ENCODE data around the gene PPFIBP1. TPM values are rescaled to one million over a fixed set of nuclear protein-coding genes. Genes with fewer than 3 reads are reported as not detected.
A peak's percentile ranks its signal among the peaks of the same experiment; 100 is the strongest.

The PPFIBP1 gene
- total RNA-seq, 1 donor from 2014 or later = 56.4 TPM

GRCh38 chr12:27614866-27615265 is 90.9 kb downstream of the PPFIBP1 start:
- H3K36me3 ChIP-seq = no peaks in the 10 kb centered on the region
- TF ChIP-seq CTCF (IDR thresholded peaks at IDR 0.05) = no peak
- intact Hi-C loops (cut with DNase I) = no loop called here
- peak overlapping the region in 1 of 2 donors; percentile 77 for H3K27ac ChIP-seq
- no peak for DNase-seq (ENCODE audit: low spot score in 2 of 2)
- no peaks in the 10 kb centered on the region for H3K9me3 ChIP-seq
- no peaks in the 10 kb centered on the region for H3K27me3 ChIP-seq
- peaks cover 9 to 45% of the 10 kb centered on the region in 2 donors for H3K4me1 ChIP-seq
- H3K4me3 ChIP-seq = no peak overlapping the region

- no peak overlapping the region for H3K4me3 ChIP-seq
- intact Hi-C loops (cut with DNase I) = no loop called here
- H3K9me3 ChIP-seq = no peaks in the 10 kb centered on the region
- H3K27ac ChIP-seq = peak overlapping the region; percentile 20 to 77
- no peaks in the 10 kb centered on the region for H3K27me3 ChIP-seq
- H3K36me3 ChIP-seq = no peaks in the 10 kb centered on the region
- no peak for TF ChIP-seq CTCF (IDR thresholded peaks at IDR 0.05)
- peaks cover 9 to 50% of the 10 kb centered on the region in 2 donors for H3K4me1 ChIP-seq
- no peak for DNase-seq (ENCODE audit: low spot score in 2 of 2)
These were observed 91.4 kb downstream of the PPFIBP1 start for GRCh38 chr12:27615331-27615891.

GRCh38 chr12:27616356-27617142 is 92.5 kb downstream of the PPFIBP1 start:
- DNase-seq (ENCODE audit: low spot score in 2 of 2) = no peak
- peak overlapping the region; percentile 69 to 77 for H3K27ac ChIP-seq
- intact Hi-C loops (cut with DNase I) = no loop called here
- no peak for TF ChIP-seq CTCF (IDR thresholded peaks at IDR 0.05)
- H3K9me3 ChIP-seq = no peaks in the 10 kb centered on the region
- H3K36me3 ChIP-seq = no peaks in the 10 kb centered on the region
- H3K27me3 ChIP-seq = no peaks in the 10 kb centered on the region
- H3K4me3 ChIP-seq = no peak overlapping the region
- H3K4me1 ChIP-seq = peaks cover 9 to 57% of the 10 kb centered on the region in 2 donors

GRCh38 chr12:27618836-27619235 is 94.8 kb downstream of the PPFIBP1 start:
- Histone ChIP-seq H3K27me3 (no peaks in the 10 kb centered on the region), H3K9me3 (no peaks in the 10 kb centered on the region), H3K36me3 (no peaks in the 10 kb centered on the region), H3K27ac (peak overlapping the region; percentile 64 to 77), H3K4me1 (peaks cover 9 to 76% of the 10 kb centered on the region in 2 donors), H3K4me3 (no peak overlapping the region)
- intact Hi-C loops (cut with DNase I) = no loop called here
- no peak for TF ChIP-seq CTCF (IDR thresholded peaks at IDR 0.05)
- no peak for DNase-seq (ENCODE audit: low spot score in 2 of 2)

GRCh38 chr12:27619308-27619707 is 95.3 kb downstream of the PPFIBP1 start:
- no peaks in the 10 kb centered on the region for H3K9me3 ChIP-seq
- intact Hi-C loops (cut with DNase I) = no loop called here
- H3K36me3 ChIP-seq = no peaks in the 10 kb centered on the region
- no peak for TF ChIP-seq CTCF (IDR thresholded peaks at IDR 0.05)
- no peak for DNase-seq (ENCODE audit: low spot score in 2 of 2)
- no peaks in the 10 kb centered on the region for H3K27me3 ChIP-seq
- peak overlapping the region; percentile 64 to 77 for H3K27ac ChIP-seq
- H3K4me1 ChIP-seq = peaks cover 9 to 77% of the 10 kb centered on the region in 2 donors
- no peak overlapping the region for H3K4me3 ChIP-seq
